HG03460 (cell line): Measurements from ENCODE around the gene STBD1.
A peak's percentile ranks its signal among the peaks of the same experiment; 100 is the strongest.
"Not testable (repeated sequence)": the region's sequence is repeated elsewhere in the genome, so short reads cannot be mapped to it uniquely, and the experiment has no call there.

ENCODE experiments used
- ATAC-seq: cut with Tn5 transposase; IDR thresholded peaks from one replicate; pipeline ENCODE4 v1.9.1; 2021; ENCODE audit not compliant: unreplicated experiment

The STBD1 gene

GRCh38 chr4:76282941-76283689, 23.4 kb upstream of the STBD1 start:
- no peak for ATAC-seq

- no peak for ATAC-seq
Measured at GRCh38 chr4:76283900-76284299, 22.6 kb upstream of the STBD1 start.

- ATAC-seq, result not testable (repeated sequence)
Measured at GRCh38 chr4:76287811-76288210, 18.7 kb upstream of the STBD1 start.

GRCh38 chr4:76292730-76293129, 13.8 kb upstream of the STBD1 start:
- ATAC-seq, result no peak

- ATAC-seq, result no peak
Measured at GRCh38 chr4:76293772-76294171, 12.8 kb upstream of the STBD1 start.

GRCh38 chr4:76296286-76296820, 10.2 kb upstream of the STBD1 start:
- ATAC-seq, result no peak

- no peak for ATAC-seq
Measured at GRCh38 chr4:76298227-76298626, 8.3 kb upstream of the STBD1 start.

GRCh38 chr4:76300012-76300411, 6.5 kb upstream of the STBD1 start:
- ATAC-seq, result no peak

- peak; percentile 99 for ATAC-seq
Measured at GRCh38 chr4:76301068-76301774, 5.3 kb upstream of the STBD1 start.

GRCh38 chr4:76301775-76302162, 4.8 kb upstream of the STBD1 start:
- no peak for ATAC-seq

- no peak for ATAC-seq
Measured at GRCh38 chr4:76302826-76303438, 3.6 kb upstream of the STBD1 start.

- ATAC-seq, result no peak
Measured at GRCh38 chr4:76305033-76305687, 1.4 kb upstream of the STBD1 start.

GRCh38 chr4:76306882-76307659, 538 bp downstream of the STBD1 start:
- no peak for ATAC-seq

- no peak for ATAC-seq
Measured at GRCh38 chr4:76307660-76308014, 1.1 kb downstream of the STBD1 start.

GRCh38 chr4:76308548-76308947, 2.0 kb downstream of the STBD1 start:
- ATAC-seq, result no peak

- ATAC-seq, result no peak
Measured at GRCh38 chr4:76309939-76310550, 3.5 kb downstream of the STBD1 start.

GRCh38 chr4:76310683-76311082, 4.2 kb downstream of the STBD1 start:
- no peak for ATAC-seq

- ATAC-seq, result no peak
Measured at GRCh38 chr4:76311896-76312331, 5.4 kb downstream of the STBD1 start.

- no peak for ATAC-seq
Measured at GRCh38 chr4:76312457-76312856, 5.9 kb downstream of the STBD1 start.

- ATAC-seq, result no peak
Measured at GRCh38 chr4:76313547-76313946, 7.0 kb downstream of the STBD1 start.
